ENCODE results near the gene COL4A2.
"Not testable (repeated sequence)": the region's sequence is repeated elsewhere in the genome, so short reads cannot be mapped to it uniquely, and the experiment has no call there.

COL4A2 gene

DNA sequence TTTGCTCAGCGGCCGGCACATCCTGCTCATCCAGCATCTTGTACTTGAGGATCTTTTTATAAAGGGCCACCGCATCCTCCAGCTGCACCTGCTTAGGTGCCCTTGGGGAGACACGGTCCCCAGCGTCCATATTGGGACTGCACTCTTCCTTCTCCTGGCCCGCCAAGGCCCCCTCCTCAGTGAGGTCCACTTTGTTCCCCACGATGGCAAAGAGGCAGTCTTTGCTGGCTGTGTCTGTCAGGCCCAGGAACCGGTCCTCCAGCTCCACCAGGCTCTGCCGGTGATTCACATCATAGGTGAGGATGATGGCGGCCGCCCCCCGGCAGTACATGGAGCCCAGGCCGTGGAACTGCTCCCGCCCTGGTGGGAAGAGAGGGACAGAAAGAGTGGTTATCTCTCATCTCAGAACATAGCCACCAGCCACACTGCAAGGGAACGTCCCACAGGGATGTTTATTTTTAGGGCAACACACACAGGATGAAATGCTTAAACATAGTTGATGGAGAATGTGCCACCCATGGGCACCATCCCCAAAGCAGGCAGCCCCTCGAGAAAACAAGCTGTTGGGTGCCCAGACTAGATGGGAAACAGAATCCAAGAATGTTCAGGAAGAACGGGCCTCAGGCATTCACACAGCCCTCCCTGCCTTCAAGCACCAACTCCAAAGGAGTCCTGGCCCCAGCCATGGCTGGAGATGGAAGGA, 216.9 kb downstream of the COL4A2 start:
- no peak for DNase-seq

DNA sequence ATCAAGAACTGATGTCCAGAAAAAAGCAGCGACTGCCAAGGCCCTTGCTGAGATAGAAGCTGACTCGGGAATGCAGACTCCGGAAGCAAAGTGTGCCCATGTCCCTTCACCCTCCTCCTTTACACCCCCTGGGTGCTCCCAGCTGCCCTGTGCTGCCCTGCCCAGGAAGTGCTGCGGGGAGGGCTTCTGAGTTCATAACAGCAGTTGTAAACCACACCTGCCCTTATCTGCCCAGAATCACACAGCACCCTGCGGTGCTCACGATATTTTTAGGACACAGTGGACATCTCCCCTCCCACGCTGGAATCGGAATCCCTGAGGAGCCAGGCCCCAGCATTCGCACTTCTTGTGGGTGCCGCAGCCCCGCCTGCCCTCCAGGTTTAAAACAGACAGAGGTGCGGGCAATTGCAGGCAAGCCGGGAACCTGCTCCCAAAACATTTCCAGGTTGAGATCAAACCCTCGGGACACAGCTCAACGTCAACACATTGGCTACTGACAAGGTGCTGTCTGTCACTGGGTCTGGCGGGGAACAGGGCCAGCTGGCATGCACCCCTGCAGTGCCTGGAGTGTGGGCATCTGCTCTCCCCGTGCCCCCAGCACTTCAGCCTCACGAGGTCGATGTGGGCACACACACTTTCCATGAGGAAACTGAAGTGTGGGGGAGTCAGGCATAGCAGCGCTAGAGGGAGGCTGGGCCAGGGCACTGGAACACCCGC, 217.6 kb downstream of the COL4A2 start:
- DNase-seq, result no peak

DNA sequence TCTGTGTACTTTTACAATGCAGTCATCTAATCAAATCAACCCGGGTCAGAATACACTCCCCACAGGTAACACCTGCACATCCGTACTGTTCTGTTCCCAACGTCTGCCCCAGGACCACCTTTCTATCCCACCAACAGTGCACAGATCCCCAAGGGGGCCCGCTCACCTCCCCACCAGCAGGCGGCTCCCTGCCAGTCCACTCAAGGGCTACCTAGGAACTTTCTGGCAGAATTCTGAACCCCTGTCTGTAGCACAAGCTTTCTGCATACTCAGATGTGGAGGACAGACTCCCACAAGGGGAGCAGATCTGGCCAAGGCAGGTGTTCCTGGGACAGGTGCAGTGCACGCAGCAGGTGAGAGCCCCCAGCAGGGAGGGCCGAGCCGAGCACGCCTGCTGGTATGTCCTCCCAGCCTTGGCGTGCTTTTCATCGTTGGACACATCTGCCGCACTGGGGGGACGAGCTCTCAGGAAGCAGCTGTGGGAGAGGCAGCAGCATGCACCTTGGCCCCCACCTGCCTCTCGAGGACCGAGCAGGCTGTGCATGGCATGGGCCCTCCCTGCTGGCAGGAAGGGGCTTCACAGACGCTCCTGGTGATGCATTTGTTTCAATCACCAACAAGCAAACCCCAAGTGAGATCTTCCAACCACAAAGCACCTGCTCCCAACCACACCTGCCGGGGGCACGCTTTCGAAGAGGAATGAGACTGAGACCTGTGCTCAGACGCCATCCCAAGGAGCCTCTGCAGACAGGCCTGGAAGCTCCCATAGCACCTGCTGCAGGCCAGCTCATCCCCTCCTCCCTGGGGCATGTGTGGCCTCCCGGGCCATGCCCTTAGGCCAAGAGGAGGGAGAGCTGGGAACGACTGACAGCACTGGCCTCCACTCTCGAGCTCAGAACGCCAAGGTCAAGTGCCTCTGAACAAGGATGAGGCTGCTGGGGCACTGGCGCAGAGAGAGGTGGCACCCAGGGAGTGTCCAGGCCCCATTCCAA, 218.5 kb downstream of the COL4A2 start:
- no peak for DNase-seq

DNA sequence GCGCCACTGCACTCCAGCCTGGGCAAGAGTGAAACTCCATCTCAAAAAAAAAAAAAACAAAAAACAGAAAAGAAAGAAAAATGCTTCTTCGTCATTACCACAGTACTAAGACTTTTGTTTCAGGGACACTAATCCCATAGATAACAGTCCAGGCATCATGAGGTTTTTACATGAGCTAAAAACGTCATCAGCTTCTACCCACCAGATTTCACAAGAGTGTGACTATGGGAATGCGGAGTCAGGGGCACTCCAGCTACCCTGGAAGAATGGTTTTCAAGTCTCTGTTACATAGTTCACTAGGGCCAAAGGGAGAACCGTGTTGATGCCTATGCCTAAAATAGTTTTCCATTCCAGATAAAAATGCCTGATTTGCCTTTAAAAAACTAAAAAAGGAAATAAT, 221.3 kb downstream of the COL4A2 start:
- DNase-seq, result no peak

DNA sequence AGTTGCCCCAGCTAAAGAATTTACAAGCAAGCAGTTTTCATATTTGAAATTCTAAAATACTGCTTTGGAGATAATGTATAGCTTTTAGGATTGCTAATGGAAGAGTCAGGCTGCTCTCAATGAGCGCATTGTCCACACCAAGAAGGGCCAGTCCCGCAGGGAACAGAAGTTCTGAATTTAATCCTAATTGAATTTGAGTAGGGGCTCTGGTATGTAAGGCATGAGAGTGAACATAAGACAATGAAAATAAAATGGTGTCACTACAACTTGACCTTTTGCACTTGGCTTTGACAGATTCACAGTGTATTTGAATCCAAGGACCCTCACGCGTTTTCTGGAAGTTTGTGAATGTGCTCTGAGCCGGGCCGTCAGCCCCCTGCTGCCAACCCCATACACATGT, 221.8 kb downstream of the COL4A2 start:
- DNase-seq, result no peak

DNA sequence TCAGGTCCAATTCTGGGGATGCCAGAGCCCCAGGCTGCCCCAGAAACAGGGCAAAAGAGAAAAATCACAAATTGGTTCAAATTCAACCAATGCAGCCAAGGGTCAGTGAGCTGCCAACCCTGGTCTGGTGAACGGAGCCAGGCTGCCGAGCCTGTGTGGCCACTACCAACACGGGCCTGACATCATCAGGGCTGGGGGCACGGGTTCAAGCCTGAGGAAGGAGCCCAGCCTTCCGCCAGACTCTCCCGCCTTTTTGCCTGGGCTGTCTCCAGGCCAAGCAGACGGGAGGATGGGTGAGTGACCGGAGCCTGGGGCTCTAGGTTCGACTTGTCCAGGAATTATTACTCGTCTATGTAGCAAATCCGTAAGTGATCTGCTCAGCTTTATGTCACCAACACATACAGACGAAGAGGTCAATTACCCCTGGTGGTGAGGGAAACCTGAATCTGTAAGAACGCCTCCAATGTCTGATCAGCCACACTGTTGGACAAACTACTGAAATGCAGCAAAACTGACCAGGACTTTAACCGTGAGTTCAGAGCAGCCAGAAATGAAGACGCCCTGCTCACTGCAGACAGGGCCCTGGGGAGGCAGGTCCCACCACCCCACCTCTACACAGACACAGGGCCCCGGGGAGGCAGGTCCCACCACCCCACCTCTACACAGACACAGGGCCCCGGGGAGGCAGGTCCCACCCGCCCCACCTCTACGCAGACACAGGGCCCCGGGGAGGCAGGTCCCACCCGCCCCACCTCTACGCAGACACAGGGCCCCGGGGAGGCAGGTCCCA, 222.6 kb downstream of the COL4A2 start:
- no peak for DNase-seq

DNA sequence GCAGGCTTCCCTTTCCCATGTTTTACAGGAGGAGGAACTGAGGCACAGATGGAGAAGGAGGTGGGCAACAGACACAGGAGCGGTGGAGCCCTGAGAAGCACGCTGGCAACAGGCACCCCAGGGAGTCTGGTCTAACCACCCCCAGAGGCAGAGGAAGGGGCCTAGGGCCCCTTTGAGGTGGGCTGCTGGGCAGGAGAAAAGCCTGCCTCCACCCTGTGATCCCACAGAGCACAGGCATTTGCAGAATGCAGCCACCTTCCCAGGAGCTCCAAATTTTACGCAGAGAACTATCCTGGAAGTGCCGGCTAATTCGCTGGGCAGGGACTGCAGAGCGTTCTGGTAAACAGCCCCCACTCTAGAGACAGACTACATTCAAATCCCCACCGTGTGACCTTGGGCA, 224.0 kb downstream of the COL4A2 start:
- no peak for DNase-seq

DNA sequence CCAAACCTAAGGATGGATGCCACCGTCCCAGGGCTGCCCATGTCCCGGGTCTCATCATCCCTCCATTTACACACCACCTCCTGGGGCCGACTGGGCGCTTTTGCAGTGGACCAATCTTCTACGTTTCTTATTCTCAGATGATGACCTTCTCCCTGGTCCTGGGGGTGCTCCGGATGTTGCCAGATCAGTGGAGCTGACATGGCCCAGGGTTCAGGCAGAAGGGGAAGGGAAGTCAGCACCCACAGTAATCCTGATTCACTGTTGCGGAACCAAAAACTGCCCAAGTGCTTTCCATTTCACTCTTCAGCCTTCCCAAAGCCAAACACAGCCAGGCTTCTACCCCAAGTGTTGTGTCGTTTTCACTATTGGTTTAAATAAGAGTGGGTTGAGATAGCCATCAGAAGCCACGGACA, 224.6 kb downstream of the COL4A2 start:
- no peak for DNase-seq

DNA sequence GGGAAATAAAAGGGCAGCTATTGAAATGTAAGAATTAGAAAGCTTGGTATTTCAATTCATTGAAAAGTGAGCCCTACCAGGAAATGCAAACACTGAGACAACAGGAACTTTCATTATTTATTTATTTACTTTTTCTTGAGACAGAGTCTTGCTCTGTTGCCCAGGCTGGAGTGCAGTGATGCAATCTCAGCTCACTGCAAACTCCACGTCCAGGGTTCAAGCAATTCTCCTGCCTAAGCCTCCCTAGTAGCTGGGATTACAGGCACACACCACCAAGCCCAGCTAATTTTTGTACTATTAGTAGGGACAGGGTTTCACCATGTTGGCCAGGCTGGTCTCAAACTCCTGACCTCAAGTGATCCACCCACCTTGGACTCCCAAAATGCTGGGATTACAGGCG, 225.2 kb downstream of the COL4A2 start:
- not testable (repeated sequence) for DNase-seq

DNA sequence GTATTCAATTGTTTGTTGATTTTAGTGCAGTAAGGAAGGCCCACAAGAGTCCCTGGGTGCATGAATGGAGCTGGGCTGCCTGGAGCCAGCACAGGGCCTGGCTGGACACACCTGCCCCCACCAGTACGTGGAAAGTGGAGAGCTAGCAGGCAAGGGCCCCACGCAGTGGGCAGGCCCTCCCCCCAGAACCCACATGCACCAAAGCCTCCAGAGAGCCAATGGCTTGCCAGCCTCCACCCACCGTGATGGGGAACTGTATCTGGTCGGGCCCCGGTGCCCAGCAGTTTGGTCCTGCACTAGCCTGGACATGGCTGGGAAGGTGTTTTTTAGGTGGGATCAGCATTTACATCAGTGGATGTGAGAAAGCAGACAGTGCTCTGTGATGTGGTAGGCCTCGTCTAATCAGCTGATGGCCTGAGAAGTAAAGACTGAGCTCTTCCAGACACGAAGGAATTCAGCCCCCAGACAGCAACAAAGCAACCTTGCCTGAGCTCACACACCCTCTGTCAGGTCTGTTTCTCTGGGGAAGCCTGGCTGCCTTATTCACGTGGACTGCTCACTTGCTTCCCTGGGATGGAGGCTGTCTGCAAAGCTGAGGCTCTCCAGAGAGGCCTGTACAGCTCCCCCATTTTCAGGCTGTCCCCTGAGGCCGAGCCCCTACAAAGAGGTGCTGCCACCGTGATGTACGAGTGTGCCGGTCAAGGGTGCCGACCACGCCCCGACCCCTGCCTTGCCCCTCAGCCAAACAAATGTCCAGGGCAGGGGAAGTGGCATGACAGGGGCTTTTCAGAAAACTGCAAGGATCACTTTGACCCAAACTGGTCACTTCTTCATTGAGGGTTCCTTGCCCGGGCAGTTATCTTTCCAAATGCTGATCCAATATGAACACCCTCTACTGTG, 226.9 kb downstream of the COL4A2 start:
- DNase-seq, result no peak

DNA sequence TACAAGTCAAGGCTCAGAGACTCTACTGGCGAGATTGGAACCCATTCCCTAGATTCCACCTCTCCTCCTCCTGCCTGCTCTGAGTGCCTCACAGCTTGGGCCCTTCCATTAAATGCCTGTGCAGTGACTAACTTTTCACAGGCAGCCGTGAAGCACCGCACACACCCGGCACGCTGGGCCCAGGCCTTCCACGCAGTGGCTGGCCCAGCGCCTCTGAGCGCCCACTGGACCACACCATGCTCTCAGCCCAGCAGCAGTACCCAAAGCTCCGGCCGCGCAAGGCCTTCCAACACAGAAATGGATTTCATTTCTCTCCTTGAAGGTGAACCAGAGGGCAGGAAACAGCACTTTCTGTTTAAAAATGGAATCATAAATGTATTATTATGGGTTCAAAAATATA, 228.4 kb downstream of the COL4A2 start:
- no peak for DNase-seq

DNA sequence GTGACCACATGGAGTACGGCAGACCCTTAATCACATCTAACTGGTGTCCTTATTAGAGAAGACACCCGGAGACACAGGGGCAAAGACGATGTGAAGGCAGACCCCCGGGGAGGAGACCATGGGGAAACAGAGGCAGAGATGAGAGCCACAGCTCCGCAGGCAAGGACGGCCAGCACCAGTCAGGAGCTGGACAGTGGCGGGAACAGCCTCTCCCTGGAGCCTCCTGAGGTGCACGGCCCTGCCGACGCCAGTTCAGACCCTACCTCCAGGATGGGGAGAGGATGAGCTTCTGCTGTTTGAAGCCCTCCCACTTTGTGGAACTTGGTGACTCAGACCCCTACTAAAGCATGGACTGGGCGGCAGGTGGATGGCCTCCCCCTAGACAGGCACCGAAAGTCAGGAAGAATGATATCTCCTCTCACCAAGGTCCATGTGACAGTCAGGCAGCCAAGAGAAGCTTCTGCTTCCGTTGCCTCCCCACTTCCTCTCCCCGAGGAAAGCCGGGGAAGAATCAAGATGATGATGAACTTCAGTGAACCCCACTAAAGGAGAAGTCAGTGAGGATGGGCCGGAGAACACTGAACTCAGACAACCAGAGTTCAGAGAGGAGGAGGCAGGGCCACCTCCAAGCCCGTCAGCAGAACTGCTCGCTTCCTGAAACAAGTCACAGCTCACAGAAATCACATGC, 229.1 kb downstream of the COL4A2 start:
- DNase-seq, result no peak

DNA sequence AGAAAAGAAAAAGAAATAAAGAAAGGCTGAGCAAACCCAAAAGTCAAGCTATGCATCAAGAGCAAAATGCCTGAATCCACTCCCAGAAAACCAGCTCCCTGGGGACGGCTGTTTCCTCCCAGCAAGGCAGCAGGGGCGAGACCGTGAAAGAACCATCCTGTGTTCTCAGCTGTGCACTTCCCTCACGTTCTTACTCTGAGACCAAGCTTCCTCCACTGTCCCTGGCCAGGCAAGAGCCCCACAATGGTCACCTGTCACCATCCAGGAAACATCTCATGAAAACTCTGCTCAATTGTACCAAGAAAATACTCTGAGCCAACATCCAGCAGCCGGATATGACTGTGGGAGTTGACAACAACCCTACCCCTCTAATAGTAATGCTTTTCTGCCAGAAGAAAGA, 231.5 kb downstream of the COL4A2 start:
- DNase-seq, result no peak

DNA sequence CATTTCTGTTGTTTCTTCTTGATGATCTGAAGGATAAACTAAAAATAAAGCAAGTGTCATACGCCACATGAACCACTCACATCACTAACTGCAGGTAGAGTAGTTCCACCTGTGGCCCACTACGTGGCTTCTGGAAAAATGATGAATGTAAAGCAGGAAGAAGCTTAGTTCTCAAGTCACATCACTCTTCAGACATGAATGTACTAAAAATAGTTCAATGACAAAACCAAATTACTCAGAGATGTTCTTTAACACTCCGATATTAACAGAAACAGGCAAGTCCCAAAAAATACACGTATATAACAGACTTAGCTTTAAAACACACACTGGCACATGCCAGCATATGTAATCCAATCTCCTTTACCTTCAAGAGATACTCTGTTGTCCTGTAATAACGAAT, 232.8 kb downstream of the COL4A2 start:
- no peak for DNase-seq

DNA sequence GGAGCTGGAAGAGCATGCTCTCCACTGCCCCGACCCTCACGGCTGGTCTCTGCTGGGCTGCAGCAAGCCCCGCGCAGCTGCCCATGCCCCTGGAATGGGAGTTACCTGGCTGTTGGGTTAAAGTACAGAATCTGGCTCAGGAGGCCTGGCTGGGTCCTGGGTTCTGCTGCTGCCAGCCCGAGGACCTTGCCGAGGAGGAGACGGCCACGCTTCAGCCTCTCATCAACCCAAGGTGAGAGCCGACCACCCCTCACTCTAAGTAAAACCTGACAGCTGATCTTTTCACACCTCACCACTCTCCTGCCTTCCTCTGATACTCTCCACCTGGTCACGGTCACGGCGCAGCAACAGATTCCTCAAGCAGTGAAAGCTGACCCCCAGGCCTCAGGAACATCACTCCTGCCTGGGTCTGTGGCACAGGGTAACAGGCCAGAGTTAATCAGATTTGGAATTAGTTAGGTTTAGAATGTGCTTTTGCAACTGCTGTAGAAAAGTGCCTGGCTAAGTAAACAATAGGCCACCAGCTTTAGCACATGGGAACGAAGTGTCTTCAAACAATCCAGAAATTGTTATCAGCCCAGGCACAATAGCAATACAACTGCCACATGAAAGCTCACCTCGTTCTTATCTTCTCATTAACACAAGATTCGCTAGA, 233.9 kb downstream of the COL4A2 start:
- DNase-seq, result no peak

DNA sequence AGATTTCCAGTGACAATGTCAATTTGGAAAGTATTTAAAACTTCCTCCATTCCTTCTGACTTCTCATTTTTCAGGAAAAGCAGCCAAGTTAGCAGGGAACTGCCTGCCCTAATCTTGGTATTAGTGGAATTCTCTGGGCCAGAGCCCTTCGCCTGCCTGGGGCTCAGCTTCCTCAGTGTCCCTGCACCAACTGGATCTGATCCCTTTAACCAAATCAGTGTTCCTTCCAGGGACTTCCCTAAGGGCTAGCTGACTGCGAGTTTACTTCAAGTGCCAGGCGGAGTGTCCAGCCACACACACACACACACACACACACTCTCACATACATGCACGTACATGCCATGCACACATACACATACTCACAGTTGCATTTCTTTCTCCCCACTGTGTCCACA, 234.4 kb downstream of the COL4A2 start:
- DNase-seq, result no peak

DNA sequence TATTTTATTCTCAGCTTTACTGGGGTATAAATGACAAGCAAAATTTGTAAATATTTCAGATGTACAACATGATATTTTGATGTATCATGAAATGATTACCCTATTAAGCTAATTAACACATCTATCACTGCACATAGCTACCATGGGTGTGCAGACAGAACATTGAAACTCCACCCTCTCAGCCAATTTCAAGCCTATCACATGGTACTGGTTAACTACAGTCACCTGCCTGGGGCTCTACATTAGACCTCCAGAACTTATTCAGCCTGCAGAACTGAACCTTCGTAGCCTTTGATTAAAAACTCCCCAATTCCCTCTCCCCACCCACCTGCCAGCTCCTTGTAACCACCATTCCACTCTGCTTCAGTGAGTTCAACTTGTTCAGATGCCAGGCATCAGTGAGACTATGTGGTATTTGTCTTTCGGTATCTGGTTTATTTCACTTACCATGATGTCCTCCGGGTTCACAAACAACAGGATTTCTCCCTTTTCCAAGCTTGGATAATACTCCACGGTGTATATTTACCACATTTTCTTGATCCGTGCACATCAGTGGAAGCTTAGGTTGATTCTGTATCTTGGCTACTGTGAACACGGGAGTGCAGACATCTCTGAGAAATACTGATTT, 235.2 kb downstream of the COL4A2 start:
- DNase-seq, result no peak

DNA sequence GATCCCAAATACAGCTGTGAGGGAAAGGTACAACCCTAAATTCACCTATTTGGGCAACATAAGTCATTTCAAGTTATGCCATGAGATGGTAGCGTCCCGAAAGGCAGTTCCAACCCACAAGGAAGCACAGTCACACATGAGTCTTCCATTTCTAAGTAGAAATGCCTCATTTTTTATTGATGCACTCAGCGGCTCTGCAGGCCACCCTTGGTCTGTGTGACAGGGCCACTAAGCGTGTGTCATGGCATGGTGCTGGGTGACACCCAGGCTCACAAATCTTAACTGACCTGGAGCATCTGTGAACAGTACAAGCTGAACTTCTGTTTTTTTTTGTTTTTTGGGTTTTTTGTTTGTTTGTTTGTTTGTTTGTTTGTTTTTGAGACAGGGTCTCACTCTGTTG, 239.3 kb downstream of the COL4A2 start:
- DNase-seq, result no peak

DNA sequence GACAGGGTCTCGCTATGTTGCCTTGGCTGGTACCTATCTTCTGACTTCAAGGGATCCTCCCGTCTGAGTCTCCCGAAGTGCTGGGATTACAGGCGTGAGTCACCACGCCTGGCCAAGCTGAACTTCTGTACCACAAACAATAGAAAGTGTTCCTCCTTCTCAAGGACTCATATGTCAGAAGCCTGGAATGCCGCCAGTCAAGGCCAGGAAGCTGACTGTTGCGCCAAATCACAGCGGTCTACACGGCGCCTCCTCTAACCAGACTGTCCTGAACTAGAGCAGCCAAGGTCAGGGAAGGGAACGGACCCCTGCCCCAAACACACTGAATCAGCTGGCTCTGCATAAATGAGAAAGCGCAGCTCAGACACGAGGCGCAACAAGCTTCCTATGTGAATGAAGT, 239.8 kb downstream of the COL4A2 start:
- no peak for DNase-seq

Measured in NCI-H2171 (cell line).